HL-60 (cell line): Measurements from ENCODE around the gene HSF2.

Source experiments
- CTCF ChIP-seq: IDR thresholded peaks from one replicate; pipeline ENCODE4 v1.5.1; 2011; ENCODE audit warnings: low read length, control low read depth, inconsistent platforms; ENCODE audit not compliant: insufficient read depth
- POLR2AphosphoS5 ChIP-seq: IDR thresholded peaks from 2 replicates; pipeline ENCODE4 v1.6.1; 2012; ENCODE audit warnings: low read depth
- SPI1 ChIP-seq: IDR thresholded peaks from 2 replicates; pipeline ENCODE4 v1.6.1; 2012; ENCODE audit warnings: low read depth, mild to moderate bottlenecking, borderline replicate concordance

GRCh38 chr6:122394016-122394415 lies 5.4 kb upstream of the HSF2 start:
- TF ChIP-seq CTCF (no peak), POLR2AphosphoS5 (no peak), SPI1 (no peak)
